ENCODE measurements around the gene SWI5. TPM values are rescaled to one million over a fixed set of nuclear protein-coding genes. Genes with fewer than 3 reads are reported as not detected.

Gene SWI5
- total RNA-seq, 2 donors from 2014 or later: 34.8 to 38.5 TPM

GRCh38 chr9:128280084-128280622, 4.1 kb downstream of the SWI5 start:
- no peaks in the 10 kb centered on the region for H3K27me3 ChIP-seq (replicated peaks; ENCODE audit: insufficient read depth)
- peak overlapping the region in 1 of 2 donors; percentile 49 for H3K27ac ChIP-seq
- H3K9me3 ChIP-seq: no peaks in the 10 kb centered on the region
- WGBS: 96% methylated on average over 5 of the region's 5 CpGs
- intact Hi-C loops (cut with DNase I): no loop called here
- no peaks in the 10 kb centered on the region for H3K36me3 ChIP-seq
- no peak overlapping the region for H3K4me3 ChIP-seq
- H3K4me1 ChIP-seq (replicated peaks): peaks cover 7% of the 10 kb centered on the region
- TF ChIP-seq POLR2AphosphoS5 (IDR thresholded peaks at IDR 0.05) (no peak), CTCF (IDR thresholded peaks at IDR 0.05) (no peak), POLR2A (IDR thresholded peaks at IDR 0.05) (no peak)
- DNase-seq (ENCODE audit: low spot score): no peak

GRCh38 chr9:128282500-128282899, 6.4 kb downstream of the SWI5 start:
- Histone ChIP-seq H3K36me3 (no peaks in the 10 kb centered on the region), H3K4me1 (replicated peaks) (no peaks in the 10 kb centered on the region), H3K4me3 (no peak overlapping the region), H3K9me3 (no peaks in the 10 kb centered on the region), H3K27ac (no peak overlapping the region), H3K27me3 (replicated peaks; ENCODE audit: insufficient read depth) (no peaks in the 10 kb centered on the region)
- DNase-seq (ENCODE audit: low spot score): no peak
- WGBS: 95% methylated on average over 6 of the region's 6 CpGs
- intact Hi-C loops (cut with DNase I): no loop called here
- TF ChIP-seq POLR2AphosphoS5 (IDR thresholded peaks at IDR 0.05): no peak
- no peak for TF ChIP-seq POLR2A (IDR thresholded peaks at IDR 0.05)
- no peak for TF ChIP-seq CTCF (IDR thresholded peaks at IDR 0.05)

GRCh38 chr9:128285033-128285784, 9.1 kb downstream of the SWI5 start:
- 92% methylated on average over 12 of the region's 12 CpGs for WGBS
- H3K4me3 ChIP-seq: no peak overlapping the region

GRCh38 chr9:128286440-128286839, 10.4 kb downstream of the SWI5 start:
- Histone ChIP-seq H3K27ac (no peak overlapping the region), H3K4me3 (no peak overlapping the region), H3K9me3 (no peaks in the 10 kb centered on the region), H3K4me1 (replicated peaks) (no peaks in the 10 kb centered on the region), H3K36me3 (peaks cover 0 to 3% of the 10 kb centered on the region in 2 donors), H3K27me3 (replicated peaks; ENCODE audit: insufficient read depth) (no peaks in the 10 kb centered on the region)
- TF ChIP-seq POLR2AphosphoS5 (IDR thresholded peaks at IDR 0.05) (no peak), CTCF (IDR thresholded peaks at IDR 0.05) (no peak), POLR2A (IDR thresholded peaks at IDR 0.05) (no peak)
- no peak for DNase-seq (ENCODE audit: low spot score)
- intact Hi-C loops (cut with DNase I): no loop called here
- 49% methylated on average over 6 of the region's 6 CpGs for WGBS

More at GRCh38 chr9:128285033-128285784, 9.1 kb downstream of the SWI5 start:
- TF ChIP-seq POLR2A (IDR thresholded peaks at IDR 0.05) (no peak), POLR2AphosphoS5 (IDR thresholded peaks at IDR 0.05) (no peak), CTCF (IDR thresholded peaks at IDR 0.05) (no peak)
- DNase-seq (ENCODE audit: low spot score): no peak
- Histone ChIP-seq H3K9me3 (no peaks in the 10 kb centered on the region), H3K27me3 (replicated peaks; ENCODE audit: insufficient read depth) (no peaks in the 10 kb centered on the region), H3K27ac (no peak overlapping the region), H3K4me1 (replicated peaks) (no peaks in the 10 kb centered on the region), H3K36me3 (peaks cover 0 to 3% of the 10 kb centered on the region in 2 donors)
- intact Hi-C loops (cut with DNase I): no loop called here

All from prostate gland (tissue), 2 donors.